HEK293 (cell line): Measurements from ENCODE around the gene SNRPB2.

Experiments
- CTCF ChIP-seq: fragments of 450-650 bp; formaldehyde crosslinking; IDR thresholded peaks from 2 replicates; pipeline ENCODE4 v1.5.1; 2016; ENCODE audit warnings: missing biosample characterization, missing genetic modification characterization
- SALL2 ChIP-seq: fragments of 450-650 bp; formaldehyde crosslinking; IDR thresholded peaks from 2 replicates; pipeline ENCODE4 v1.5.0; 2017; ENCODE audit warnings: missing biosample characterization, mild to moderate bottlenecking, missing genetic modification characterization, borderline replicate concordance
- YY2 ChIP-seq: fragments of 450-650 bp; formaldehyde crosslinking; IDR thresholded peaks from 2 replicates; pipeline ENCODE4 v1.5.1; 2016; ENCODE audit warnings: missing biosample characterization, missing genetic modification characterization
- ZBTB7A ChIP-seq: fragments of 450-650 bp; formaldehyde crosslinking; IDR thresholded peaks from 2 replicates; pipeline ENCODE4 v1.5.1; 2016; ENCODE audit warnings: low read depth, missing biosample characterization, missing genetic modification characterization
- ZFP3 ChIP-seq: fragments of 450-650 bp; formaldehyde crosslinking; IDR thresholded peaks from 2 replicates; pipeline ENCODE4 v1.5.1; 2016; ENCODE audit warnings: low read depth, missing biosample characterization, missing genetic modification characterization
- ZNF48 ChIP-seq: fragments of 450-650 bp; formaldehyde crosslinking; IDR thresholded peaks from 2 replicates; pipeline ENCODE4 v1.5.1; 2016; ENCODE audit warnings: missing biosample characterization, missing genetic modification characterization
- ZNF510 ChIP-seq: fragments of 450-650 bp; formaldehyde crosslinking; IDR thresholded peaks from 2 replicates; pipeline ENCODE4 v1.5.1; 2018; ENCODE audit warnings: mild to moderate bottlenecking, missing genetic modification characterization, missing biosample characterization; ENCODE audit not compliant: insufficient replicate concordance
- ZNF560 ChIP-seq: fragments of 450-650 bp; formaldehyde crosslinking; IDR thresholded peaks from 2 replicates; pipeline ENCODE4 v1.5.1; 2017; ENCODE audit warnings: missing biosample characterization, missing genetic modification characterization, borderline replicate concordance
- ZNF76 ChIP-seq: fragments of 450-650 bp; formaldehyde crosslinking; IDR thresholded peaks from 2 replicates; pipeline ENCODE4; 2016; ENCODE audit warnings: low read depth, missing biosample characterization, missing genetic modification characterization, borderline replicate concordance
- ZNF792 ChIP-seq: fragments of 450-650 bp; formaldehyde crosslinking; IDR thresholded peaks from 2 replicates; pipeline ENCODE4 v1.5.1; 2016; ENCODE audit warnings: missing biosample characterization, missing genetic modification characterization
- TF ChIP-seq, protein P1 (sequence below): fragments of 450-650 bp; formaldehyde crosslinking; IDR thresholded peaks from 2 replicates; pipeline ENCODE4 v1.5.1; 2016; ENCODE audit warnings: missing biosample characterization, missing genetic modification characterization, low read depth
- TF ChIP-seq, protein P2 (sequence below): fragments of 450-650 bp; formaldehyde crosslinking; IDR thresholded peaks from 2 replicates; pipeline ENCODE4 v1.5.1; 2017; ENCODE audit warnings: missing biosample characterization, missing genetic modification characterization

GRCh38 chr20:16714751-16715150 lies 15.1 kb upstream of the SNRPB2 start:
- TF ChIP-seq CTCF (tag by site-specific recombination) (no peak), ZBTB7A (tag by site-specific recombination) (no peak), ZNF560 (tag by site-specific recombination) (no peak), SALL2 (tag by site-specific recombination) (no peak), ZNF76 (tag by site-specific recombination) (no peak), ZFP3 (tag by site-specific recombination) (no peak), ZNF510 (tag by site-specific recombination) (no peak), ZNF48 (tag by site-specific recombination) (no peak), YY2 (tag by site-specific recombination) (no peak), ZNF792 (tag by site-specific recombination) (no peak)
- TF ChIP-seq, protein P1, sequence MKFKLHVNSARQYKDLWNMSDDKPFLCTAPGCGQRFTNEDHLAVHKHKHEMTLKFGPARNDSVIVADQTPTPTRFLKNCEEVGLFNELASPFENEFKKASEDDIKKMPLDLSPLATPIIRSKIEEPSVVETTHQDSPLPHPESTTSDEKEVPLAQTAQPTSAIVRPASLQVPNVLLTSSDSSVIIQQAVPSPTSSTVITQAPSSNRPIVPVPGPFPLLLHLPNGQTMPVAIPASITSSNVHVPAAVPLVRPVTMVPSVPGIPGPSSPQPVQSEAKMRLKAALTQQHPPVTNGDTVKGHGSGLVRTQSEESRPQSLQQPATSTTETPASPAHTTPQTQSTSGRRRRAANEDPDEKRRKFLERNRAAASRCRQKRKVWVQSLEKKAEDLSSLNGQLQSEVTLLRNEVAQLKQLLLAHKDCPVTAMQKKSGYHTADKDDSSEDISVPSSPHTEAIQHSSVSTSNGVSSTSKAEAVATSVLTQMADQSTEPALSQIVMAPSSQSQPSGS = no peak
- TF ChIP-seq, protein P2, sequence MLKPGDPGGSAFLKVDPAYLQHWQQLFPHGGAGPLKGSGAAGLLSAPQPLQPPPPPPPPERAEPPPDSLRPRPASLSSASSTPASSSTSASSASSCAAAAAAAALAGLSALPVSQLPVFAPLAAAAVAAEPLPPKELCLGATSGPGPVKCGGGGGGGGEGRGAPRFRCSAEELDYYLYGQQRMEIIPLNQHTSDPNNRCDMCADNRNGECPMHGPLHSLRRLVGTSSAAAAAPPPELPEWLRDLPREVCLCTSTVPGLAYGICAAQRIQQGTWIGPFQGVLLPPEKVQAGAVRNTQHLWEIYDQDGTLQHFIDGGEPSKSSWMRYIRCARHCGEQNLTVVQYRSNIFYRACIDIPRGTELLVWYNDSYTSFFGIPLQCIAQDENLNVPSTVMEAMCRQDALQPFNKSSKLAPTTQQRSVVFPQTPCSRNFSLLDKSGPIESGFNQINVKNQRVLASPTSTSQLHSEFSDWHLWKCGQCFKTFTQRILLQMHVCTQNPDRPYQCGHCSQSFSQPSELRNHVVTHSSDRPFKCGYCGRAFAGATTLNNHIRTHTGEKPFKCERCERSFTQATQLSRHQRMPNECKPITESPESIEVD (tag by site-specific recombination) = no peak
